SU-DHL-6 (cell line): ENCODE results near the gene CEP97.

Experiments
- H2AFZ ChIP-seq: fragments of 200-600 bp; sonication (generic); 2 replicates; pipeline ENCODE4 v1.6.1; 2014; ENCODE audit warnings: low read depth, mild to moderate bottlenecking, moderate library complexity, mixed read lengths, antibody characterized with exemption, low read length; ENCODE audit not compliant: severe bottlenecking
- H3F3A ChIP-seq: fragments of 200-600 bp; shearing (Covaris generic); 2 replicates; pipeline ENCODE4 v1.6.0; 2016; ENCODE audit warnings: antibody characterized with exemption, mild to moderate bottlenecking; ENCODE audit not compliant: insufficient read depth
- H3K27ac ChIP-seq: fragments of 200-600 bp; sonication (generic); 2 replicates; pipeline ENCODE4 v1.5.1; 2016; ENCODE audit warnings: low read depth, mild to moderate bottlenecking, low read length, moderate library complexity, mixed read lengths
- H3K27me3 ChIP-seq: fragments of 200-600 bp; sonication (generic), shearing (Covaris generic); 2 replicates; pipeline ENCODE4 v1.6.0; 2014; ENCODE audit warnings: mild to moderate bottlenecking, low read length
- H3K36me3 ChIP-seq: fragments of 200-600 bp; sonication (generic); 2 replicates; pipeline ENCODE4 v1.6.1; 2014; ENCODE audit warnings: mild to moderate bottlenecking, low read length, mixed read lengths
- H3K4me2 ChIP-seq: fragments of 300-600, 200-600 bp; shearing (Covaris generic), sonication (generic); 2 replicates; pipeline ENCODE4 v1.6.0; 2014; ENCODE audit warnings: low read length, low read depth, mild to moderate bottlenecking; ENCODE audit not compliant: poor library complexity, severe bottlenecking
- H3K4me3 ChIP-seq: fragments of 200-600 bp; sonication (generic); 2 replicates; pipeline ENCODE4 v1.5.1; 2014; ENCODE audit warnings: antibody characterized with exemption, low read length, mild to moderate bottlenecking, mixed read lengths; ENCODE audit not compliant: insufficient read depth, poor library complexity, severe bottlenecking
- H3K79me2 ChIP-seq: fragments of 200-600 bp; sonication (generic); 2 replicates; pipeline ENCODE4 v1.6.1; 2014; ENCODE audit warnings: mild to moderate bottlenecking, low read length, moderate library complexity; ENCODE audit not compliant: insufficient read depth
- H3K9ac ChIP-seq: fragments of 200-600 bp; sonication (generic); 2 replicates; pipeline ENCODE4 v1.7.0; 2014; ENCODE audit warnings: mild to moderate bottlenecking, low read length
- H3K9me2 ChIP-seq: fragments of 200-600 bp; sonication (generic); replicated peaks from 2 replicates; pipeline ENCODE4 v1.6.1; 2014; ENCODE audit warnings: low read length; ENCODE audit not compliant: insufficient read depth
- H3K9me3 ChIP-seq: fragments of 200-600 bp; sonication (generic); 2 replicates; pipeline ENCODE4 v1.6.1; 2014; ENCODE audit warnings: low read length, mixed read lengths; ENCODE audit not compliant: insufficient read depth
- H4K20me1 ChIP-seq: fragments of 200-600 bp; sonication (generic); 2 replicates; pipeline ENCODE4 v1.6.1; 2014; ENCODE audit warnings: low read depth, mild to moderate bottlenecking, antibody characterized with exemption, low read length, moderate library complexity, mixed read lengths
- EZH2phosphoT487 ChIP-seq: fragments of 200-600 bp; sonication (generic), shearing (Covaris generic); conservative IDR thresholded peaks from 2 replicates; pipeline ENCODE4 v1.6.1; 2018; ENCODE audit warnings: mild to moderate bottlenecking, antibody characterized with exemption, low read length, moderate library complexity, mixed read lengths
- TF ChIP-seq, protein P1 (sequence below): fragments of 200-600 bp; sonication (generic); IDR thresholded peaks from one replicate; pipeline ENCODE4 v1.5.1; 2017; ENCODE audit warnings: antibody characterized with exemption, mild to moderate bottlenecking, low read length, moderate library complexity; ENCODE audit not compliant: insufficient read depth, poor library complexity, severe bottlenecking

Gene CEP97

DNA sequence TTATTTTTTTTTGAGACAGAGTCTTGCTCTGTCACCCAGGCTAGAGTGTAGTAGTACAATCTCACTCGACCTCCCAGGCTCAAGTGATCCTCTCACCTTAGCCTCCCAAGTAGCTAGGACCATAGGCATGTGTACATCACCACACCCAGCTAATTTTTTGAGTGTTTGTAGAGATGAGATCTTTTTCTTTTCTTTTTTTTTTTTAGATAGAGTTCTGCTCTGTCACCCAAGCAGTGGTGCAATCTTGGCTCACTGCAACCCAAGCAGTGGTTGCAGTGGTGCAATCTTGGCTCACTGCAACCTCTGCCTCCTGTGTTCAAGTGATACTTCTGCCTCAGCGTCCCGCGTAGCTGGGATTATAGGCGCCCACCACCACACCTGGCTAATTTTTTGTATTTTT is 5.2 kb downstream of the CEP97 start:
- Histone ChIP-seq H3K36me3 (peaks cover 46% of the 10 kb centered on the region), H4K20me1 (no peaks in the 10 kb centered on the region), H3K27me3 (no peaks in the 10 kb centered on the region), H3K4me3 (no peak overlapping the region), H3K79me2 (peaks cover 26% of the 10 kb centered on the region), H3K9me2 (no peaks in the 10 kb centered on the region), H3K9ac (no peak overlapping the region), H3K9me3 (no peaks in the 10 kb centered on the region), H3K27ac (no peak overlapping the region), H3F3A (no peaks in the 10 kb centered on the region; the same call in 1 of the 2 replicates), H2AFZ (no peak overlapping the region), H3K4me2 (no peak overlapping the region)
- TF ChIP-seq EZH2phosphoT487, result no peak
- TF ChIP-seq, protein P1, sequence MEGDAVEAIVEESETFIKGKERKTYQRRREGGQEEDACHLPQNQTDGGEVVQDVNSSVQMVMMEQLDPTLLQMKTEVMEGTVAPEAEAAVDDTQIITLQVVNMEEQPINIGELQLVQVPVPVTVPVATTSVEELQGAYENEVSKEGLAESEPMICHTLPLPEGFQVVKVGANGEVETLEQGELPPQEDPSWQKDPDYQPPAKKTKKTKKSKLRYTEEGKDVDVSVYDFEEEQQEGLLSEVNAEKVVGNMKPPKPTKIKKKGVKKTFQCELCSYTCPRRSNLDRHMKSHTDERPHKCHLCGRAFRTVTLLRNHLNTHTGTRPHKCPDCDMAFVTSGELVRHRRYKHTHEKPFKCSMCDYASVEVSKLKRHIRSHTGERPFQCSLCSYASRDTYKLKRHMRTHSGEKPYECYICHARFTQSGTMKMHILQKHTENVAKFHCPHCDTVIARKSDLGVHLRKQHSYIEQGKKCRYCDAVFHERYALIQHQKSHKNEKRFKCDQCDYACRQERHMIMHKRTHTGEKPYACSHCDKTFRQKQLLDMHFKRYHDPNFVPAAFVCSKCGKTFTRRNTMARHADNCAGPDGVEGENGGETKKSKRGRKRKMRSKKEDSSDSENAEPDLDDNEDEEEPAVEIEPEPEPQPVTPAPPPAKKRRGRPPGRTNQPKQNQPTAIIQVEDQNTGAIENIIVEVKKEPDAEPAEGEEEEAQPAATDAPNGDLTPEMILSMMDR, result no peak

DNA sequence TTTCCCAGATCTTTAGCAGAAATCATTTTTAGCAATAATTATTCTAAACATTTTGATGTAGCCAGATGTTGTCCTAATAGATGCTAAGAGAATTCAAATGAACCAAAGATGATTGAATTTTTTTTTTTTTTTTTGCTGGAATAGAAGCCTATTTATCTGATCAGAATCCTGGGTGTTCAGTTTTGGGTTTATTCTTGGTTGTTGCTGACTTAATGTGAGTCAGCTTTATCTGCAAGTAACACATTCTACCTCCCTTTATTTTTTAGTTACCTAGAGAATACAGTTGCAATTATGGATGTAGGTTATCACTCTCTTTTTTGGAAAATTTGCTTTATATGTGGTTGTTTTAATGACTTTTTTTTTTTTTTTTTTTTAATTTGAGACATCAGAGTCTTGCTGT is 6.4 kb downstream of the CEP97 start:
- no peak overlapping the region for H3K4me2 ChIP-seq
- peaks cover 22% of the 10 kb centered on the region for H3K79me2 ChIP-seq
- H4K20me1 ChIP-seq, result no peaks in the 10 kb centered on the region
- peaks cover 54% of the 10 kb centered on the region for H3K36me3 ChIP-seq
- no peaks in the 10 kb centered on the region for H3K9me2 ChIP-seq
- H3K9ac ChIP-seq, result no peak overlapping the region
- no peaks in the 10 kb centered on the region for H3K27me3 ChIP-seq
- TF ChIP-seq, protein P1, result no peak
- TF ChIP-seq EZH2phosphoT487, result no peak
- no peak overlapping the region for H3K27ac ChIP-seq
- no peak overlapping the region for H2AFZ ChIP-seq
- H3F3A ChIP-seq, result no peaks in the 10 kb centered on the region; the same call in 1 of the 2 replicates
- no peaks in the 10 kb centered on the region for H3K9me3 ChIP-seq
- no peak overlapping the region for H3K4me3 ChIP-seq

- Histone ChIP-seq H3K4me2 (no peak overlapping the region), H3F3A (no peaks in the 10 kb centered on the region; the same call in 1 of the 2 replicates), H3K9me2 (no peaks in the 10 kb centered on the region), H3K9me3 (no peaks in the 10 kb centered on the region), H3K9ac (no peak overlapping the region), H4K20me1 (no peaks in the 10 kb centered on the region), H2AFZ (no peak overlapping the region), H3K27ac (no peak overlapping the region), H3K79me2 (peaks cover 11% of the 10 kb centered on the region; the same call in 1 of the 2 replicates), H3K27me3 (no peaks in the 10 kb centered on the region), H3K36me3 (peaks cover 50% of the 10 kb centered on the region), H3K4me3 (no peak overlapping the region)
- TF ChIP-seq EZH2phosphoT487, result no peak
- TF ChIP-seq, protein P1, result no peak
These were observed 7.8 kb downstream of the CEP97 start for GRCh38 chr3:101732240-101732641.
